Measurements from ENCODE around the gene BCL2L12.

BCL2L12 gene

GRCh38 chr19:49676136-49676783 lies 10.5 kb downstream of the BCL2L12 start:
- Mint-ChIP-seq H3K4me1 (peaks cover 32% of the 10 kb centered on the region), H3K27me3 (ENCODE audit: low read depth) (no peaks in the 10 kb centered on the region), H3K36me3 (ENCODE audit: low read depth) (peaks cover 5% of the 10 kb centered on the region), H3K27ac (peak overlapping the region; percentile 99 to 100 (median 100)), H3K9me3 (no peaks in the 10 kb centered on the region), H3K4me3 (peak overlapping the region; percentile 84 to 90 (median 88))
- no peak for TF ChIP-seq CTCF (IDR thresholded peaks at IDR 0.05; ENCODE audit: unreplicated experiment in 3 of 3)

GRCh38 chr19:49676784-49677230 lies 11.1 kb downstream of the BCL2L12 start:
- Mint-ChIP-seq H3K4me1 (peaks cover 30% of the 10 kb centered on the region), H3K36me3 (ENCODE audit: low read depth) (peaks cover 5% of the 10 kb centered on the region), H3K9me3 (no peaks in the 10 kb centered on the region), H3K27me3 (ENCODE audit: low read depth) (no peaks in the 10 kb centered on the region), H3K4me3 (peak overlapping the region; percentile 84 to 90 (median 88)), H3K27ac (peak overlapping the region; percentile 99 to 100 (median 100))
- no peak for TF ChIP-seq CTCF (IDR thresholded peaks at IDR 0.05; ENCODE audit: unreplicated experiment in 3 of 3)

- H3K27ac Mint-ChIP-seq = peak within 1 kb of the TSS; percentile 99 to 100 (median 100)
Measured at GRCh38 chr19:49677231-49677900, 11.6 kb downstream of the BCL2L12 start, which contains the start of gene PRMT1. Gene PRMT1 (plus strand): TSS chr19:49677271. CDS start chr19:49677281, 10 bp downstream.

GRCh38 chr19:49677901-49678674 lies 12.4 kb downstream of the BCL2L12 start:
- Mint-ChIP-seq H3K36me3 (ENCODE audit: low read depth) (peaks cover 16% of the 10 kb centered on the region), H3K4me3 (peak overlapping the region; percentile 92 to 96 (median 92)), H3K4me1 (peaks cover 23% of the 10 kb centered on the region), H3K9me3 (no peaks in the 10 kb centered on the region), H3K27me3 (ENCODE audit: low read depth) (no peaks in the 10 kb centered on the region), H3K27ac (peak overlapping the region; percentile 94 to 100 (median 99))
- peak; percentile 71 for TF ChIP-seq CTCF (IDR thresholded peaks at IDR 0.05; ENCODE audit: unreplicated experiment in 3 of 3)

More at GRCh38 chr19:49677231-49677900, 11.6 kb downstream of the BCL2L12 start, which contains the start of gene PRMT1:
- Mint-ChIP-seq H3K36me3 (ENCODE audit: low read depth) (peaks cover 11% of the 10 kb centered on the region), H3K4me3 (peak within 1 kb of the TSS; percentile 92 to 96 (median 92)), H3K27me3 (ENCODE audit: low read depth) (no peaks in the 10 kb centered on the region), H3K9me3 (no peaks in the 10 kb centered on the region), H3K4me1 (peaks cover 25% of the 10 kb centered on the region)
- TF ChIP-seq CTCF (IDR thresholded peaks at IDR 0.05; ENCODE audit: unreplicated experiment in 3 of 3) = no peak

GRCh38 chr19:49678985-49679770 lies 13.4 kb downstream of the BCL2L12 start:
- Mint-ChIP-seq H3K27ac (peak overlapping the region; percentile 81 to 100 (median 83)), H3K36me3 (ENCODE audit: low read depth) (peaks cover 27% of the 10 kb centered on the region), H3K9me3 (no peaks in the 10 kb centered on the region), H3K4me1 (peaks cover 23% of the 10 kb centered on the region), H3K27me3 (ENCODE audit: low read depth) (no peaks in the 10 kb centered on the region), H3K4me3 (peak overlapping the region; percentile 92 to 96 (median 92))
- TF ChIP-seq CTCF (IDR thresholded peaks at IDR 0.05; ENCODE audit: unreplicated experiment in 3 of 3) = no peak

All from nephron (organoid).